Thyroid gland (tissue), 4 donors: ENCODE results near the gene CDC42EP5. TPM values are rescaled to one million over a fixed set of nuclear protein-coding genes. Genes with fewer than 3 reads are reported as not detected.
A peak's percentile ranks its signal among the peaks of the same experiment; 100 is the strongest.

Experiments used
- DNase-seq, 2 donors: peaks; one replicate each; pipeline ENCODE4 v3.0.0-alpha.2; 2019
- H3K27ac ChIP-seq, 3 donors: fragments of 200-600 bp; sonication (generic); 1 replicate in 2 of 3; 2 replicates in 1 of 3; pipeline ENCODE4 v1.5.1; 2016 to 2019; ENCODE audit warnings: mild to moderate bottlenecking in 1 of 3, moderate library complexity in 1 of 3
- H3K27me3 ChIP-seq: fragments of 200-600 bp; sonication (generic); one replicate; pipeline ENCODE4 v1.5.1; 2019
- H3K36me3 ChIP-seq, 2 donors: fragments of 200-600 bp; sonication (generic); one replicate each; pipeline ENCODE4 v1.5.1; 2016 to 2019
- H3K4me1 ChIP-seq, 2 donors: fragments of 200-600 bp; sonication (generic); one replicate each; pipeline ENCODE4 v1.5.1; 2017 to 2019
- H3K4me3 ChIP-seq, 3 donors: fragments of 200-600 bp; sonication (generic); replicated peaks in 1 of 3; 1 replicate in 2 of 3; 2 replicates in 1 of 3; pipeline ENCODE4 v1.5.1; 2016; ENCODE audit warnings: mild to moderate bottlenecking in 1 of 3
- H3K9me3 ChIP-seq: fragments of 200-600 bp; sonication (generic); one replicate; pipeline ENCODE4 v1.5.1; 2017
- CTCF ChIP-seq, 6 experiments: fragments of 200-600 bp in 3 of 6; fragments of 450-650 bp in 3 of 6; sonication (generic) in 3 of 6; IDR thresholded peaks; one replicate each; pipeline ENCODE4 v1.5.1; 2016 to 2019; ENCODE audit warnings: antibody characterized with exemption in 6 of 6, mild to moderate bottlenecking in 2 of 6, inconsistent platforms in 1 of 6, moderate library complexity in 1 of 6
- POLR2A ChIP-seq, 2 donors: fragments of 450-650 bp; IDR thresholded peaks; one replicate each; pipeline ENCODE4 v1.6.1; 2017; ENCODE audit warnings: antibody characterized with exemption in 2 of 2, mild to moderate bottlenecking in 2 of 2, moderate library complexity in 1 of 2
- WGBS, 2 donors: methylation state at CpG; one replicate each; pipeline ENCODE4 v1.1.5; 2017; 5-methylcytosine and 5-hydroxymethylcytosine counted together
- intact Hi-C: fragments of 100-400 bp; cut with DNase I; formaldehyde crosslinking; loops from one replicate; pipeline ENCODE4 v1.15.1; 2023
- total RNA-seq, 4 donors: library from RNA; depleted of rRNA; stranded (reverse); fragments of >200 nt; gene quantifications; one replicate each; pipeline ENCODE4 v1.2.3, GENCODE V29; 2016

CDC42EP5 gene
- total RNA-seq, 4 donors from 2014 or later = 1.8 to 18.7 (median 12.1) TPM

- Histone ChIP-seq H3K4me1 (peaks cover 15 to 30% of the 10 kb centered on the region in 2 donors), H3K9me3 (no peaks in the 10 kb centered on the region), H3K27ac (no peak overlapping the region), H3K27me3 (no peaks in the 10 kb centered on the region), H3K4me3 (no peak overlapping the region), H3K36me3 (peaks cover 8 to 18% of the 10 kb centered on the region in 2 donors)
- no peak for DNase-seq
- intact Hi-C loops = no loop called here
- no peak for TF ChIP-seq CTCF (IDR thresholded peaks at IDR 0.05)
- TF ChIP-seq POLR2A (IDR thresholded peaks at IDR 0.05) = no peak
- WGBS, 2 donors = 81 to 83% methylated on average over 31 to 34 of the region's 49 CpGs
Measured at GRCh38 chr19:54465426-54466109, 7.5 kb downstream of the CDC42EP5 start.

- intact Hi-C loops = no loop called here
- WGBS, 2 donors = 3 to 7% methylated on average over 5 to 6 of the region's 87 CpGs
- peaks cover 14 to 28% of the 10 kb centered on the region in 2 donors for H3K4me1 ChIP-seq
Measured at GRCh38 chr19:54464630-54465425, 8.3 kb downstream of the CDC42EP5 start.

GRCh38 chr19:54464044-54464629 is 9.0 kb downstream of the CDC42EP5 start:
- Histone ChIP-seq H3K4me3 (peak overlapping the region; percentile 3 to 38 (median 10)), H3K27me3 (no peaks in the 10 kb centered on the region), H3K27ac (peak overlapping the region; percentile 81 to 91 (median 90)), H3K9me3 (no peaks in the 10 kb centered on the region), H3K4me1 (peaks cover 14 to 28% of the 10 kb centered on the region in 2 donors), H3K36me3 (peaks cover 21 to 33% of the 10 kb centered on the region in 2 donors)
- WGBS, 2 donors = 1 to 2% methylated on average over 26 of the region's 26 CpGs
- DNase-seq = peak; percentile 83 to 88
- intact Hi-C loops = no loop called here
- TF ChIP-seq CTCF (IDR thresholded peaks at IDR 0.05) (no peak), POLR2A (IDR thresholded peaks at IDR 0.05) (no peak)

More at GRCh38 chr19:54464630-54465425, 8.3 kb downstream of the CDC42EP5 start:
- TF ChIP-seq POLR2A (IDR thresholded peaks at IDR 0.05) (peak in 1 of 2 donors; percentile 63), CTCF (IDR thresholded peaks at IDR 0.05) (peak in 2 of 6 experiments; percentile 3 to 14)
- H3K27me3 ChIP-seq = no peaks in the 10 kb centered on the region
- H3K9me3 ChIP-seq = no peaks in the 10 kb centered on the region
- peak overlapping the region; percentile 3 to 38 (median 10) for H3K4me3 ChIP-seq
- DNase-seq = peak; percentile 89 to 90
- H3K27ac ChIP-seq = peak overlapping the region; percentile 58 to 91 (median 90)
- peaks cover 15 to 26% of the 10 kb centered on the region in 2 donors for H3K36me3 ChIP-seq

- TF ChIP-seq CTCF (IDR thresholded peaks at IDR 0.05) (no peak), POLR2A (IDR thresholded peaks at IDR 0.05) (peak in 1 of 2 donors; percentile 64)
- intact Hi-C loops = loop anchor here (2.0 kb wide), 1 partner anchor 15 kb away; the partner anchor contains the start of gene LENG8
- 1% methylated on average over 9 to 14 of the region's 41 CpGs for WGBS, 2 donors
- Histone ChIP-seq H3K36me3 (peaks cover 27 to 38% of the 10 kb centered on the region in 2 donors), H3K4me3 (peak within 1 kb of the TSS; percentile 3 to 38 (median 10)), H3K27me3 (no peaks in the 10 kb centered on the region), H3K27ac (peak within 1 kb of the TSS; percentile 81 to 91 (median 90)), H3K9me3 (no peaks in the 10 kb centered on the region), H3K4me1 (peaks cover 14 to 28% of the 10 kb centered on the region in 2 donors)
- peak; percentile 91 to 95 for DNase-seq
Measured at GRCh38 chr19:54463531-54464043, 9.5 kb downstream of the CDC42EP5 start, which contains the start of gene LENG9. LENG9 (minus strand) TSS chr19:54463778; CDS start chr19:54463526, 252 bp downstream.
